Activated naive CD8-positive, alpha-beta T cell treated with anti-CD3 and anti-CD28 coated beads, Interleukin-2, amount 50 U/mL, for 24 hours (primary cell): ENCODE data around the gene CCDC93.

Experiments used
- ATAC-seq: fragments of 150-1000 bp; cut with Tn5 transposase; one replicate; pipeline ENCODE4 v1.10.0; 2021
- DNase-seq: peaks from one replicate; pipeline ENCODE4 v3.0.0; 2021
- H3K27ac Mint-ChIP-seq: one replicate; pipeline ENCODE4 v1.8.0; 2021; ENCODE audit warnings: mild to moderate bottlenecking, mixed read lengths
- H3K27me3 Mint-ChIP-seq: one replicate; pipeline ENCODE4 v1.8.0; 2021; ENCODE audit warnings: mixed read lengths
- H3K36me3 Mint-ChIP-seq: one replicate; pipeline ENCODE4 v1.8.0; 2021; ENCODE audit warnings: low read depth, mixed read lengths
- H3K4me1 Mint-ChIP-seq: one replicate; pipeline ENCODE4 v1.8.0; 2021; ENCODE audit warnings: mixed read lengths
- H3K4me3 Mint-ChIP-seq: one replicate; pipeline ENCODE4 v1.8.0; 2021; ENCODE audit warnings: mild to moderate bottlenecking, moderate library complexity, mixed read lengths
- H3K9me3 Mint-ChIP-seq: one replicate; pipeline ENCODE4 v1.8.0; 2021; ENCODE audit warnings: mixed read lengths

Gene CCDC93

DNA sequence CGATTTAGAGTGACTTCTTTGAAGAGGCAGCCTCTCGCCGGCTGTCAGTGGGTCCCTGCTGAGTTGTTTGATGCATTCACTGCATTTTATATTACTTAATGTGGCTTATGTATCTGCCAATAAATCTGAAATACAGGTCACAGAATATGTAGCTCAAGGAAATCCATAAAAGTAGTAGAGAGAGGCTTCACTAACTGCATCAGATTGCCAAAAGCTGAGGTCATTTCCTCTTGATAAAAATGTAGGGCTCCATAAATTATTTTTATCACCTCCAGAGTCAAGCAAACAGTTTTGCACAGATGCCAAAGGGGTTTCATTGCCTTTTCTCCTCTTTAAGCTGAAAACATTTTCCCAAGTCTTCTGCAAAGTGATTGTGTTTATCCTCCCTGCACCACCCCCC is 36.5 kb upstream of the CCDC93 start:
- Mint-ChIP-seq H3K27me3 (peaks cover 29% of the 10 kb centered on the region), H3K9me3 (no peaks in the 10 kb centered on the region), H3K4me3 (no peak overlapping the region), H3K4me1 (peaks cover 2% of the 10 kb centered on the region), H3K27ac (no peak overlapping the region), H3K36me3 (no peaks in the 10 kb centered on the region)
- ATAC-seq = no peak
- no peak for DNase-seq

DNA sequence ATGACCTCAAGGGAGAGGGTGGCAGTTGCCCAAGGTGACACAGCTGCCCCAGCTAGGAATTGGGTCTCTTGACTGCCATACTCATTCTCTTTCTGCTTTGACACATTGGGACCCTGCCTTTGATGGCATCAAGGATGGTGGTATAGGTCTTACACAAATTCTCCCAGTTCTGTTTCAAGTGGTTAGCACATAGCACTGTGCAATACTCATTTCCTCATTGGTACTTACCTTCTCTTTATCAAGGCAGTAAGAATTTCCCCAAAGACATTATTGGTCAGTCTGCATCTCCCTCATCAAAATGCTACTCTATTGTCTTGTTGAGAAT is 35.9 kb upstream of the CCDC93 start:
- Mint-ChIP-seq H3K27ac (no peak overlapping the region), H3K9me3 (no peaks in the 10 kb centered on the region), H3K4me3 (no peak overlapping the region), H3K27me3 (peaks cover 30% of the 10 kb centered on the region), H3K4me1 (no peaks in the 10 kb centered on the region), H3K36me3 (no peaks in the 10 kb centered on the region)
- DNase-seq = no peak
- ATAC-seq = peak; percentile 77

DNA sequence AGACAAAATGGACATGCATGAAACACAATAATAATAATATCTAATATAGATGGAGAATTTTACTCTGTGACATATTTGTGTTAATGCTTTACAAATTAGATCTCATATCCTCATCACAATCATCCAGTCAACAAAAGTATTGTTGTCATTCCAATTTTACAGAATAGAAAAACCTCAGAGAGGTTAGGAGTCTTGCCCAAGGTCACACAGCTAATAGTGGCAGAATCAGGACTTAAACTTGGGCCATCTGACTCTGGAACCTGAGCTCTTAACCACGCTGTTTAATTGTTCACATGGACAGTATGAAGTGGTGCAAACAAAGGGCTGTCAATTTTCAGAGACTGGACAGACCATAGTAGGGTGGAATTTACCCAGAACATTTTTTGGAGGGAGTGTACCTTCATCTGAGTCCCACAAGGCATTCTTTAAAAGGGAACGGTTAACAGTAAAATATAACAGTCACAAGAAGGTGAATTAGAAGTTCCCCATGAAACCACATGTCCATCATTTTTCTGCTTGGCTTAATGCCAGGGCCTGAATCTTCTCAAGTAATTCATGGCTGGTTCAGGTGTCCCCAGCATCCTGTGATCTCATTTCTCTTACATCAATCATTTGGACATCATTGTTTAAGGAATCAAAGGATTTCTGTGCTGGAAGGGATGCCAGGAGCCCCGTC is 35.4 kb upstream of the CCDC93 start:
- peaks cover 36% of the 10 kb centered on the region for H3K27me3 Mint-ChIP-seq
- no peak overlapping the region for H3K4me3 Mint-ChIP-seq

DNA sequence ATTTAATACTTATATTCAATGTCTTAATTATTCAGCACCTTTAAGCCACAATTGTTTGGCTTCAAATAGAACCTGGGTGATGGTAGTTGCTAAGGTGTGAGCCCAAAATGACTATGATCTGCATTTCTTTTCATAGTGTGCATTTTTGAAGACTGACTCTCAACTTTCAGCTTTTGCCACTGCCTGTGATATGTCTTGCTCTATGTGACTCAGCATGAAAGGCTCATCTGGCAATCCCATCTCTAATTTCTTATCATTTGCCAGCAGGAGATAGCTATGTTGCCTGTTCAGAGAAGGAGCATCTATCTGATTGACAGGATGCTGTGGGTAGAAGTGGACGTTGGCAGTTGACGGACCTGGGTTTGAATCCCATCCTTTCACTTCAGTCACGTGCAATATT is 34.5 kb upstream of the CCDC93 start:
- Mint-ChIP-seq H3K4me1 (no peaks in the 10 kb centered on the region), H3K36me3 (no peaks in the 10 kb centered on the region), H3K4me3 (no peak overlapping the region), H3K27ac (no peak overlapping the region), H3K27me3 (peaks cover 41% of the 10 kb centered on the region), H3K9me3 (no peaks in the 10 kb centered on the region)
- ATAC-seq (no peak), DNase-seq (no peak)

More for the DNA sequence above, 35.4 kb upstream of the CCDC93 start:
- no peak for DNase-seq
- Mint-ChIP-seq H3K9me3 (no peaks in the 10 kb centered on the region), H3K4me1 (no peaks in the 10 kb centered on the region), H3K36me3 (no peaks in the 10 kb centered on the region), H3K27ac (no peak overlapping the region)
- no peak for ATAC-seq

DNA sequence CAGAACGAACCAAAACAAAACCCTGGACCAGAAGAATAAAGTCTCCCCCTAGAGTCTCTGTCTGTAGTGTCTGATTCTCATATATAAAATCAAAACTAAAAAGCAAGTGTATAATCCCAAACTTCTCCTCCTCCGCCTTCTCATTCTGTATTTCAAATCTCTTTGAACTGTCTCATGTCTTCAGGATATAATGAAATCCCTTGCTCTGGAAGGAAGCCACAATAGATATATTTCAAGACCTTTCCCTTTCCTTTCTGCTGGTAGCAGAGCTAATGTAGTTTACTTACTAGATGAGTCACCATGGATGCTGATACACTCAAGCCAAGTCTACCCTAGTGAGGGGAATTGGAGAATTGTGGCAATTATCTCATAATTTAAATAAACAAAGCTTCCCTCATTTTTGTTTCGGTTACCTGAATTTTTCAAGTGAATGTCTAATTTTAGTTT is 33.5 kb upstream of the CCDC93 start:
- DNase-seq (no peak), ATAC-seq (no peak)
- Mint-ChIP-seq H3K9me3 (no peaks in the 10 kb centered on the region), H3K4me1 (no peaks in the 10 kb centered on the region), H3K4me3 (no peak overlapping the region), H3K36me3 (no peaks in the 10 kb centered on the region), H3K27ac (no peak overlapping the region), H3K27me3 (peaks cover 47% of the 10 kb centered on the region)

DNA sequence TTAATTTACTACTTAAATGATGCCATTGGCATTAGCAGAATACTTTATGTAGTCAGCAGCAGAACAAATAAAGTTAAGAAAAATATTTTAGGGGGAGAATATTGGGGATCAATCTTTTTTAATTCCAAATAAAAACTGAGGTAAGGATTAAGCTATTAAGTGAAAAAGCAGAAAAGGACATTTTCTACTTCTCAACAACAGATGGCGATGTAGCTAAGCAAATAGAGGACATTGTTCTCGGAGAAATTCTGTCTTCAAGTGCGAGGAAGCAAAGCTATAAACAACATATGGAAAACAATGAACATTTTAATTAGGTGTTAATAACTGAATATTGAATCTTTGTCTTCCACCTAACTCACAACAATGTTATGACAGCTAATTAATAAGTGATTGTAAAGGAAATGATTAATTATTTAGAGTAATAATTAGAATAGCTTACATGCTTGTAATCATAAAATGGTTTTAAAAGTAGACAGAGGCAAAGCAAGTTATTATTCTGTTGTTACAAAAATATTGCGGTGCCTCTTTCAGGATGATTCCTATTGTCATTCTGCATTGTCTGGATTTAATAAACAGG is 32.9 kb upstream of the CCDC93 start:
- H3K36me3 Mint-ChIP-seq = no peaks in the 10 kb centered on the region

DNA sequence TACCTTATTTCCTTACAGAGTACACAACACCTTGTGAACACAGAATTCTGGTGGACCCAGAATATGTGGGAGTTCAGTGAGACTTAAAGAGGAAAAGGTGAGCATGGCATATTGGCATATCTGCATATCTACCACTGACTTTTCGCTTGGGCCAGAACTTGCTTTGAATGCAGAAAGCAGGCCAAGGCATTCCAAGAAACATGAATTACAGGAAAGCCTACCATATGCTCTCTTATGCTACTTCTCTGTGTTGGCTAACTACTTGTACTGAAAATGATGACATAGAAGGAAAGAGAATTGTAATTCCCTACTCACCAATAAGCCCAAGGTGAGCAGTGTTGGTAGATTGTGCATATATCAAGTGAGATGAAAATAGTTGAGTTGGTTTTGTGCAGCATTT is 31.4 kb upstream of the CCDC93 start:
- DNase-seq (no peak), ATAC-seq (no peak)
- no peaks in the 10 kb centered on the region for H3K4me1 Mint-ChIP-seq
- peaks cover 52% of the 10 kb centered on the region for H3K27me3 Mint-ChIP-seq
- H3K4me3 Mint-ChIP-seq = no peak overlapping the region
- H3K27ac Mint-ChIP-seq = no peak overlapping the region
- H3K36me3 Mint-ChIP-seq = no peaks in the 10 kb centered on the region
- no peaks in the 10 kb centered on the region for H3K9me3 Mint-ChIP-seq

More for the DNA sequence above, 32.9 kb upstream of the CCDC93 start:
- Mint-ChIP-seq H3K4me3 (no peak overlapping the region), H3K27ac (no peak overlapping the region), H3K27me3 (peaks cover 49% of the 10 kb centered on the region), H3K9me3 (no peaks in the 10 kb centered on the region), H3K4me1 (no peaks in the 10 kb centered on the region)
- ATAC-seq (no peak), DNase-seq (no peak)

DNA sequence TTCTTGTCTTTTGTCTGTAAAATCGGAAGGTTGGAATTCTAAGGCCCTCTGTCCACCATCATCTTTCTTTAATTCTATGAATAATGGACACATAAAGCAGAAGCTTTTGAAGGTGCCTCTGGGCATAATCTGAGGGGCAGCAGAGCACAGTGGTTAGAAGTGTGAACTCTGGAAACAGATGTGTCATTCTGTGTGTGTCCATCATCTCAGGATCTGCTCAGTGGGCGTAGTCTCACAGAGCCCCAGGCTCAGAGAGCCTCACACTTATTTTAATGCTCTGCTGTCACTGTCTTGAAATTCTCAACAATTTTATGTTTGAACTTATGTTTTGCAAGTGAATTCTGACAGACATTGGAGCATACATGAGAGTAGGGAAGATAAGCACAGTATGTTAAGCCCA is 31.0 kb upstream of the CCDC93 start:
- no peaks in the 10 kb centered on the region for H3K4me1 Mint-ChIP-seq
- no peak for DNase-seq
- H3K36me3 Mint-ChIP-seq = no peaks in the 10 kb centered on the region
- no peak overlapping the region for H3K4me3 Mint-ChIP-seq
- peaks cover 51% of the 10 kb centered on the region for H3K27me3 Mint-ChIP-seq
- H3K9me3 Mint-ChIP-seq = no peaks in the 10 kb centered on the region
- H3K27ac Mint-ChIP-seq = no peak overlapping the region
- ATAC-seq = no peak

DNA sequence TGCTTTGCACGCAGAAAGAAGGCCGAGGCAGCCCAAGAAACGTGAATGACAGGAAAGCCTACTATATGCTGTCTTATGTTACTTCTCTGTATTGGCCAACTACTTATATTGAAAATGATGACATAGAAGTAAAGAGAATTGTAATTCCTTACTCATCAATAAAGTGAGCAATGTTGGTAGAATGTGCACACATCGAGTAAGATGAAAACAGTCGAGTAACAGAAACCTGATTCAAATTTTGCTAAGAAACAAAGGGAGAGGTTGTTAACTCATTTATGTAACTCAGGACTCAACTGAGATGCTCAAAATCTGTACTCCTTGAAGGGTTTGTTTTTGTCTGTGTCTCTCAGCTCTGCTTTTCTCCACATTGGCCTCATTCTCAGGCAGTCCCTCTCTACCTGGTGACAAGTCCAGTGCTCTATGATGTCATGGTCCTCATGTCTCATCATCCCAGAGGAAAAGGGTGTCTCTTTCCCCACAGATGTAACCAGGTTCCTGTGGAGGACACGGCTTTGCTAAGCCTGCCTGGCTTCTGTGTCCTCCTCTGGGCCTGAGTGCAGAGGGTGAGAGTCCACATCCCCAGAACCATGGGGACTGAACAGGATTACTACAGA is 30.3 kb upstream of the CCDC93 start:
- ATAC-seq = no peak
- Mint-ChIP-seq H3K4me1 (no peaks in the 10 kb centered on the region), H3K9me3 (no peaks in the 10 kb centered on the region), H3K27me3 (peaks cover 52% of the 10 kb centered on the region), H3K36me3 (no peaks in the 10 kb centered on the region), H3K4me3 (no peak overlapping the region), H3K27ac (no peak overlapping the region)
- DNase-seq = no peak

DNA sequence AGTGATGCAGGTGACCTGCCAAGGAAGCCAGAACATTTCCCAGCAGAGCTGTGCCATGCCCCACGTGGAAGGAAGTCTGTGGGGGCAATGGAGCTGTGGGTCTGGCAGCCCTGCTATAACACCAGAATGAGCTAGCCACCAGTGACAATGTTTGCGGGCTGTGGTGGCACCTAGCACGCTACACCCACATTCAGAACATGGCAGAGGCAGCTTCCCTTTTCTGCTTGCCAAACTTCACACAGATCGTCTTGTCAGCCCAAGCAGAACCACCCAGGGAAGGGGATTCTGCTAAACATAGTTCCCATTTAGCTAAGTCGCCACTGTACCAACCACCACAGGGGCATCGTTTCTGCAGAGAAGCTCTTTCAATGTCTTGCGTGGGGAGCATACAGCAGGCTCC is 27.0 kb upstream of the CCDC93 start:
- Mint-ChIP-seq H3K4me3 (no peak overlapping the region), H3K36me3 (peaks cover 1% of the 10 kb centered on the region), H3K9me3 (peaks cover 2% of the 10 kb centered on the region), H3K27me3 (peaks cover 56% of the 10 kb centered on the region), H3K27ac (no peak overlapping the region), H3K4me1 (no peaks in the 10 kb centered on the region)
- no peak for DNase-seq
- ATAC-seq = no peak

DNA sequence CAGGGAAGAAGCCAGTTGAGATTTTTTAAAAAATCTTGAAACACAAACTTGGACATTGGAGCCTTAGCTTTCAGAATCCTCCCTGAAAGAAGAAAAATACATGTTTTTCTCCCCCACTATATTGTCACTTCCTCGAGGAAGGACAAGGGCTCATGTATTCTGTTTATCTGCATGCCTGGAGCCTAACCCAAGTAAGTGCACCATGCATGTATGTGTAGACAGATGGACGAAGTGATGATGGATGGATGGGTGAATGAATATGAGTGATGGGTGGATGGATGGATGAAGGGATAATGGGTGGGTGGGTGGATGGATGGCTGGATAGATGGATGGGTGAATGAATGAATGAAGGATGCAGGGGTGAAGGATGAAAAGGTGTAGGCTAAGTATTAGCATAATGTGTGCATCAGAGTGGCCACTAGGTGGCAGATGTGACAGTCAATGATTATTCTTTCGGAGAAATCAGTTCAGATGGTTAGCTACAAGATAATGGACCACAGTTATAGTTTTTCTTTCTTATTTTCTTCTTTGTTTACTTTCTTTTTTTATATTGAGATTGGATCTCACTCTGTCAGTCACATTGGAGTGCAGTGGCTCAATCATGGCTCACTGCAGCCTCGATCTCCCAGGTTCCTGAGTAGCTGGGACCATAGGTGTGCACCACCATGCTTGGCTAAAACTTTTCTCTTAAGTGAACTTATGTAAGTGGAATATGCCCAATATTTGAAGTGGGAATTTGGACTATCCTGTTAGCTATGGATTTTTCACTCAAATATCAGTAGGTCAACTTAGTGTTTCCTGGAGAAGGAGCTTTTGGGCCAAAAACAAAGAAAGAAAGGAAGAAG is 18.5 kb upstream of the CCDC93 start:
- ATAC-seq = peak; percentile 36
- Mint-ChIP-seq H3K36me3 (peaks cover 2% of the 10 kb centered on the region), H3K9me3 (peaks cover 10% of the 10 kb centered on the region), H3K27me3 (peaks cover 40% of the 10 kb centered on the region), H3K27ac (no peak overlapping the region), H3K4me1 (peaks cover 3% of the 10 kb centered on the region), H3K4me3 (no peak overlapping the region)
- DNase-seq = peak; percentile 48

DNA sequence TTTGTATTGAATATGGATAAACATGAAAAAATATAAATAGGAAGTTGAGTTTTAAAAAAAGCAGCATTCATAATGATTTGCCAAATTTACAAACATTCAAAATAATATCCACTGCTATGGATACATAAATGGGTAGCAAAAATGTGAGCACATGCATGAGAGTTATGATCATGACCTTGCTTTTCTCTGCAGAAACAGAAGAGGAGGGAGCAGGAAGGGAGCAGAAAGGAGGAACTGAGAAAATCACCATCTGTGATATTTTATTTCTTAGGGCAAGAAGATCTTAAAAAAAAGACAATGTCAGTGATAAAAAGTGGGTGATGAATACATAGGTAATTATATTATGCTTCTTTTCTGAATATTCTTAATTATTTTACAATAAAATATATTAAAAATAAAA is 17.7 kb upstream of the CCDC93 start:
- peaks cover 3% of the 10 kb centered on the region for H3K4me1 Mint-ChIP-seq
- H3K4me3 Mint-ChIP-seq = no peak overlapping the region
- no peak for DNase-seq
- ATAC-seq = no peak
- H3K9me3 Mint-ChIP-seq = peaks cover 10% of the 10 kb centered on the region
- H3K27me3 Mint-ChIP-seq = peaks cover 38% of the 10 kb centered on the region
- H3K27ac Mint-ChIP-seq = no peak overlapping the region
- H3K36me3 Mint-ChIP-seq = peaks cover 2% of the 10 kb centered on the region

DNA sequence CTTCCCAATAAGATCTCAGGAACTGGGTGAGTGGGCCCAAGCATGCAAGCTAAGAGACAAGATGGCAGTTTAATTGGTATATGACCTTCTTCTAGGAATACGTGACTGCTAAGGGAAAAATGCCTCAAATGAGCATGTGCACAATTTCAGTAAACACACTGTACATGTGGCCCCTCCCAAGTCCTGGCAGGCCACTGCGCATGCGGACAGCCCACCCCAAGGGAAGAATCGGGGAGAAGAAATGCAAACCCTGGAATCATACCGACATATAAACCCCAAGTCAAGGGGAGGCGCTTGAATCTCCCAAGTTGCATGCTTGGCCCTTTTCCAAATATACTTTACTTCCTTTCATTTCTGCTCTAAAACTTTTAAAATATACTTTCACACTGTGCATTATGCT is 15.2 kb upstream of the CCDC93 start:
- Mint-ChIP-seq H3K27ac (no peak overlapping the region), H3K4me3 (no peak overlapping the region), H3K9me3 (no peaks in the 10 kb centered on the region), H3K27me3 (peaks cover 28% of the 10 kb centered on the region), H3K4me1 (peaks cover 3% of the 10 kb centered on the region), H3K36me3 (no peaks in the 10 kb centered on the region)
- DNase-seq (no peak), ATAC-seq (no peak)

DNA sequence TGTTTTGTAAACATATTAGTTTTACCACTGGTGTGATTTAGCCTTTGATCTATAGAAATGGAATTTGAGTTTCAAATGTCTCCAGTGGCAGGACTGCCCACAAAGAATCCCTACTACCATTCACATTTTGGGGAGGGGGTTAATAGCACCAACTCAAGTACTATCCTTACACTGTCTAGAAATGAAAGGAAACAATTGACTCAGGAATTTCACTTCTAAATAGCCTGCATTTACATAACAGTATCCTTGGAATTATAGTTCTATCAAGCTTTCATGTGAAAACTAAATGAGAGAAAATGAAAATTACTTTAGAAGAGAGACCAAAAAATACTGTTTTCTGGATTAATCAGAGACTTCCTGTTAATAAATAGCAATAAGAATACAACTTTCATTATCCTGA is 7.5 kb upstream of the CCDC93 start:
- Mint-ChIP-seq H3K4me1 (peaks cover 5% of the 10 kb centered on the region), H3K36me3 (no peaks in the 10 kb centered on the region), H3K27me3 (peaks cover 10% of the 10 kb centered on the region), H3K4me3 (no peak overlapping the region), H3K9me3 (no peaks in the 10 kb centered on the region), H3K27ac (no peak overlapping the region)
- ATAC-seq = no peak
- DNase-seq = no peak

DNA sequence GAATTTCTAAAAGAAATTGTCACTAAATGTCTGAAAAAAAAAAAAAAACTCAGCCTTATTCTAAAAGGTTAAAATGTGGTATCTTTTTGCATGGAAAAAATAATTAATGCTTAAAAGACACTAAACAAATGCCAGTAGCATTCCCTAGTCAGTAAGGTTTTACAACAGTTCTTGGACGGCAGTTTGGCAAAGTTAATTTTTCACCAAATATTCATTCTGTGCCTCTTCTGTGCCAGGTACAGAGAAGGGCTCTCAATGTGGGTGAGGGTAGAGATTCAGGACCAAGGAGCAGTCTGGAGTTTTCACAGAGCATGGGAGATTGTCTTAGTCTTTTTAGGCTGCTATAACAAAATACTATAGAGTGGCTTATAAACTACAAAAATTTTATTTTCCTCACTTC is 6.0 kb upstream of the CCDC93 start:
- H3K9me3 Mint-ChIP-seq = no peaks in the 10 kb centered on the region
- H3K4me1 Mint-ChIP-seq = peaks cover 6% of the 10 kb centered on the region
- peaks cover 7% of the 10 kb centered on the region for H3K27me3 Mint-ChIP-seq
- H3K27ac Mint-ChIP-seq = no peak overlapping the region
- ATAC-seq (no peak), DNase-seq (no peak)
- no peak overlapping the region for H3K4me3 Mint-ChIP-seq
- H3K36me3 Mint-ChIP-seq = no peaks in the 10 kb centered on the region
